Lower lobe of right lung (tissue), 2 donors: ENCODE results near the gene NR2C2. TPM values are rescaled to one million over a fixed set of nuclear protein-coding genes. Genes with fewer than 3 reads are reported as not detected.

Experiments
- ATAC-seq, 2 donors: fragments of 200-7000 bp; cut with Tn5 transposase; one replicate each; pipeline ENCODE4 v1.9.1; 2020 to 2022; ENCODE audit warnings: mild to moderate bottlenecking in 2 of 2, moderate library complexity in 2 of 2
- DNase-seq: peaks from one replicate; pipeline ENCODE4 v3.0.0-alpha.2; 2020
- H3K27ac ChIP-seq: fragments of 200-600 bp; one replicate; pipeline ENCODE4 v1.8.0; 2022
- H3K27me3 ChIP-seq: fragments of 200-600 bp; one replicate; pipeline ENCODE4 v1.8.0; 2022; ENCODE audit warnings: low read depth
- H3K36me3 ChIP-seq: fragments of 200-600 bp; one replicate; pipeline ENCODE4 v1.8.0; 2022; ENCODE audit warnings: mild to moderate bottlenecking
- H3K4me1 ChIP-seq: fragments of 200-600 bp; one replicate; pipeline ENCODE4 v1.8.0; 2022
- H3K4me3 ChIP-seq: fragments of 200-600 bp; one replicate; pipeline ENCODE4 v1.8.0; 2022; ENCODE audit warnings: mild to moderate bottlenecking
- H3K9me3 ChIP-seq: fragments of 200-600 bp; one replicate; pipeline ENCODE4 v1.8.0; 2022
- intact Hi-C: fragments of 100-400 bp; cut with DNase I; formaldehyde crosslinking; loops from one replicate; pipeline ENCODE4 v1.11.0; 2022
- total RNA-seq: library from RNA; stranded (reverse); fragmentation: NEBNext Ultra II Directional; extraction: Animal tissue kit (Norgen Biotek cat#: 25700); gene quantifications from one replicate; pipeline ENCODE4 v1.2.1, GENCODE V29; 2021
- TF ChIP-seq, protein P1 (sequence below): fragments of 200-600 bp; IDR thresholded peaks from one replicate; pipeline ENCODE4 v1.8.0; 2022; ENCODE audit warnings: antibody characterized with exemption, mild to moderate bottlenecking
- donor health status: DM: no; HTN: yes; CAD: no; lungs with severe emphysema.

Gene NR2C2
- total RNA-seq, 1 donor from 2014 or later: 56.7 TPM

DNA sequence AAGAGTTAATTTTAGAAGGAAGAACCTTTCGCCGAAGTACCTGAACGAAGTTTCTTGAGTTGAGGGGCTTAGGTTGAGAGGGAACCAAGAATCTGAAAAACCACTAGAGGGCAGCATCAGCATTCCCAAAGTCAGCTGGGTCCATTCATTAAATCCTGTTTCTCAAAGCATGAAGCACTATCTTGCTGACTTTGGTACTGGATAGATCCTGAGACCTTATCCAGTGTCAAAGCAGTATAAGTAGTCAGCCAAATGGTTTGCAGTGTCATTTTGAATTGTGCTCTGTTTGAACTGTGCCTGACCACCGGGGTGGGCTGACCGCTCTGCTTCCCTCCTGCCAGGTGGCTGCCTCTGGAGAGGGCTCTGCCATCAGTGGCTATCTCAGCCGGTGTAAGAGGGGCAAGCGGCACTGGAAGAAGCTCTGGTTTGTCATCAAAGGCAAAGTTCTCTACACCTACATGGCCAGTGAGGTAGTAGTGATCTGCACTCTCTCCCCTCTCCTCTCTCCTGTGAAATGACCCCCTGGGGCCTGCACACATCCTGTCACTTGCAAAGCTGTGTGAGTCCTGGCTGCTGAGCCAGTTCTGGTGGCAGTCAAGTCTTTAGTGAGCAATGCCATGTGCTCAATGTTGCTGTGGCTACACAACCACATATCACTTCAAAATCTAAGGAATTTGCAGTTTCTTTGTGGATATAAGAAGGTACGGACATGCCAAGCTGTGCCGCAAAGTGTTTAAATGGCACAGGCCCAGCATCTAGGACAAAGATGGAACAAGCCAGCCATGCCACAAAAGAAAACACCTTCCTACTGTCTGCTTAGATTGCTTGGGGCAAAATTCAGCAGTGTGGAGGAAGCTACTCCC is 21.4 kb upstream of the NR2C2 start:
- Histone ChIP-seq H3K9me3 (no peaks in the 10 kb centered on the region), H3K4me3 (no peak overlapping the region), H3K4me1 (peaks cover 7% of the 10 kb centered on the region), H3K27me3 (no peaks in the 10 kb centered on the region), H3K36me3 (peaks cover 57% of the 10 kb centered on the region), H3K27ac (no peak overlapping the region)
- ATAC-seq: peak; percentile 20 to 64
- DNase-seq: no peak
- intact Hi-C loops: loop anchor here (10.0 kb wide), 1 partner anchor 131 kb away; no protein-coding TSS in a partner anchor
- TF ChIP-seq, protein P1, sequence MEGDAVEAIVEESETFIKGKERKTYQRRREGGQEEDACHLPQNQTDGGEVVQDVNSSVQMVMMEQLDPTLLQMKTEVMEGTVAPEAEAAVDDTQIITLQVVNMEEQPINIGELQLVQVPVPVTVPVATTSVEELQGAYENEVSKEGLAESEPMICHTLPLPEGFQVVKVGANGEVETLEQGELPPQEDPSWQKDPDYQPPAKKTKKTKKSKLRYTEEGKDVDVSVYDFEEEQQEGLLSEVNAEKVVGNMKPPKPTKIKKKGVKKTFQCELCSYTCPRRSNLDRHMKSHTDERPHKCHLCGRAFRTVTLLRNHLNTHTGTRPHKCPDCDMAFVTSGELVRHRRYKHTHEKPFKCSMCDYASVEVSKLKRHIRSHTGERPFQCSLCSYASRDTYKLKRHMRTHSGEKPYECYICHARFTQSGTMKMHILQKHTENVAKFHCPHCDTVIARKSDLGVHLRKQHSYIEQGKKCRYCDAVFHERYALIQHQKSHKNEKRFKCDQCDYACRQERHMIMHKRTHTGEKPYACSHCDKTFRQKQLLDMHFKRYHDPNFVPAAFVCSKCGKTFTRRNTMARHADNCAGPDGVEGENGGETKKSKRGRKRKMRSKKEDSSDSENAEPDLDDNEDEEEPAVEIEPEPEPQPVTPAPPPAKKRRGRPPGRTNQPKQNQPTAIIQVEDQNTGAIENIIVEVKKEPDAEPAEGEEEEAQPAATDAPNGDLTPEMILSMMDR: peak; percentile 68

DNA sequence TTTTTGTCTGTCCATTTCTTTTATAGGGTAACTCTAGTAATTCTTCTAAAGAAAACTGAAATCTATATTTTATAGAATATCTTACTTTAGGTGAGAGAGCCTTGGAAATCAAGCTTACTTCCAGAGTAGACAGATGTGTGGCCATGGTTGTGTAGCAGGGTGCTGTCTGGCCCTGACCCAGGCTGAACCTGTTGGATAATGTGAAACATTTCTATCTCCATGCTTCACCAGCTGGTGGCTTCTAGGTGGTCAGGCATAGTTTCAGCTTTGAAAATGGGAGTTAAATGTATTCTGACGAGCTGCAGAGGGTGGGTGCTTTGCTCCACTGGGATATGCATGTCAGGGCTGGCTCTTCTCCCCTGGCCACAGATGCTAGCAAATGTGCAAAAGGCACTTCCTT is 20.8 kb upstream of the NR2C2 start:
- TF ChIP-seq, protein P1: no peak
- H3K27me3 ChIP-seq: no peaks in the 10 kb centered on the region
- no peak for DNase-seq
- peaks cover 57% of the 10 kb centered on the region for H3K36me3 ChIP-seq
- no peak for ATAC-seq
- peaks cover under 1% of the 10 kb centered on the region for H3K4me1 ChIP-seq
- no peak overlapping the region for H3K27ac ChIP-seq
- H3K4me3 ChIP-seq: no peak overlapping the region
- intact Hi-C loops: loop anchor here (10.0 kb wide), 1 partner anchor 132 kb away; no protein-coding TSS in a partner anchor
- no peaks in the 10 kb centered on the region for H3K9me3 ChIP-seq

DNA sequence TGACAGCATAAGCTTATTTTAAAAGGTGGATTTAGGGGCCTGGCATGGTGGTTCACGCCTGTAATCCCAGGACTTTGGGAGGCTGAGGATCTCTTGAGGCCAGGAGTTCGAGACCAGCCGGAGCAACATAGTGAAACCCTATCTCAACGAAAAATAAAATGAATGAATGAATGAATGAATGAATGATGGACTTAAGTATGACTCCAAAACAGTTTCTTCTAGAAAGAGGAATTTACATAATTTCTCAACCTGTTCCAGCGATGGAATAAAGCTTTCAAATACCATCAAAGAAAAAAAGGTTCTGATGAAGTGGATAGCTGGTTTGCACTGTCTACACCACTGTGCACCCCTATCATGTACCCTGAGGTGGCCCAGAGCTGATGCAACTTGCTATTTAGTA is 20.1 kb upstream of the NR2C2 start:
- no peaks in the 10 kb centered on the region for H3K27me3 ChIP-seq
- ATAC-seq (no peak), DNase-seq (no peak)
- TF ChIP-seq, protein P1: no peak
- H3K9me3 ChIP-seq: no peaks in the 10 kb centered on the region
- peaks cover 57% of the 10 kb centered on the region for H3K36me3 ChIP-seq
- no peak overlapping the region for H3K27ac ChIP-seq
- H3K4me3 ChIP-seq: no peak overlapping the region
- intact Hi-C loops: loop anchor here (10.0 kb wide), 1 partner anchor 133 kb away; no protein-coding TSS in a partner anchor
- H3K4me1 ChIP-seq: no peaks in the 10 kb centered on the region

DNA sequence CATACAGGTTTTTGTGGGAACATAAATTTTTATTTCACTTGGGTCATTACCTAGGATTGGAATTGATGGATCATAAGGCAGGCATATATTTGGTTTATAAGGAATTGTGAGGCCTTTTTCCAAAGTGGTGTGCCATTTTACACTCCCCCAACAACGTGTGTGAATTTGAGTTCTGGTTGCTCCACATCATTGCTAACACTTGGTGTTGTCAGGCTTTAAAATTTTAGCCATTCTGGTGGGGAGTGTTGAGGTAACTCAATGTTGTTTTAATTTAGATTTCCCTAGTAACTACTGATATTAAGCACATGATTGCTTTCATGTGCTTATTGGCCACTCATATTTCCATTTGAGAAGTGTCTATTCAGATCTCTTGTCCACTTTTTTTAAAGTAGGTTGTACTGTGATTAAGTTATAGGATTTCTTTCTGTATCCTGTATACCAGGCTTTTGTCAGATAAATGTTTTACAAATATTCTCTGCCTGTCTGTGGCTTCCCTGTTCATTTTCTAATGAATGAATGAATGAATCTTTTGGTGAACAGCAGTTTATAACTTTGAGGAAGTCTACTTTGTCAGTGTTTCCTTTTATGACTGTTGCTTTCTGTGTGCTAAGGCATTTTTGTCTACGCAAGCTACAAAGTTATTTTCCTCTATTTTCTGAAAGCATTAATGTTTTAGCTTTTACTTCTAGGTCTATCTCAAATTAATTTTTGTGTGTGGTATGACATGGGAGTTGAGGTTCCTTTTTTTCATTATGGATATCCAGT is 17.9 kb upstream of the NR2C2 start:
- no peak overlapping the region for H3K4me3 ChIP-seq
- no peaks in the 10 kb centered on the region for H3K9me3 ChIP-seq
- TF ChIP-seq, protein P1: no peak
- peaks cover 55% of the 10 kb centered on the region for H3K36me3 ChIP-seq
- no peak overlapping the region for H3K27ac ChIP-seq
- DNase-seq (no peak), ATAC-seq (no peak)
- H3K4me1 ChIP-seq: no peaks in the 10 kb centered on the region
- H3K27me3 ChIP-seq: no peaks in the 10 kb centered on the region
- intact Hi-C loops: loop anchor here (10.0 kb wide), 1 partner anchor 135 kb away; no protein-coding TSS in a partner anchor

DNA sequence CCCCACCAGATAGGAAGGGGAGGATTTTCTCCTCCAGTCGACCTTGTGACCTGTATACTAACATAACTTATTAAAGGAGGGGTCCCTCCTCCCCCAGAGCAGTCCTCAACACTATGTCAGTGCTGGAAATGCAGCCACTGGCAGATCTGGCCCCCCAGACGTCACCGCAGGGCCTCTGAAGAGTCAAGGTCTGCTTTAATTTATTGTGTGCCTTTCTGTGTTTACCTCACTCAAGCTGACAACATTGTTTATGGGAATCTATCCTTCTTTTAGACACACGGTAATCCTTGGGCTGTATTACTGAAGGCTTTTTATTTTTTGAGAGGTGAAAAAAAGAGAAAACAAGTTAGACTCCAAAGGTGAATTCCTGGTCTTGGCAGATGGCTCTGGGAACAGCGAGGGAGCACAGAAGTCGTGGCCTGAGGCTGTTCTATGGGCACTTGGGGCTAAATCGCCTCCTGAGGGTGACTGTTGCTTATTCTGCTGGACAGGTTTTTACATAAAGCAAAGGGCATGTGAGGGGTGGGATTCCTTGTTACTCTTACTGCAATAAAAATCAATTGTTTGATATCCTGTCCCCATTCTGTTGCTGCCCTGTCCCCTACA is 13.5 kb upstream of the NR2C2 start:
- H3K27me3 ChIP-seq: no peaks in the 10 kb centered on the region
- H3K9me3 ChIP-seq: no peaks in the 10 kb centered on the region
- no peak overlapping the region for H3K4me3 ChIP-seq
- ATAC-seq: no peak
- H3K36me3 ChIP-seq: peaks cover 40% of the 10 kb centered on the region
- intact Hi-C loops: no loop called here
- H3K27ac ChIP-seq: no peak overlapping the region
- H3K4me1 ChIP-seq: no peaks in the 10 kb centered on the region
- TF ChIP-seq, protein P1: no peak
- DNase-seq: no peak
